SH-SY5Y (cell line): ENCODE measurements around the gene PPT2.

ENCODE experiments used
- GATA2 ChIP-seq: IDR thresholded peaks from 2 replicates; pipeline ENCODE4 v1.6.1; 2011; ENCODE audit warnings: mild to moderate bottlenecking, low read depth, low read length
- GATA3 ChIP-seq: IDR thresholded peaks from 2 replicates; pipeline ENCODE4 v1.6.1; 2011; ENCODE audit warnings: low read depth, mild to moderate bottlenecking, low read length, moderate library complexity

The PPT2 gene

GRCh38 chr6:32174416-32174815, 20.5 kb downstream of the PPT2 start:
- TF ChIP-seq GATA2 (no peak), GATA3 (no peak)

GRCh38 chr6:32175322-32175710, 21.4 kb downstream of the PPT2 start:
- TF ChIP-seq GATA2 (no peak), GATA3 (no peak)

GRCh38 chr6:32175711-32176475, 22.0 kb downstream of the PPT2 start, which contains the start of gene AGPAT1:
Gene AGPAT1 (minus strand): TSS chr6:32176084. CDS start chr6:32171496, 4,588 bp downstream.
- TF ChIP-seq GATA3: no peak
- TF ChIP-seq GATA2: no peak; the same call in 1 of the 2 replicates

GRCh38 chr6:32176476-32177182, 22.7 kb downstream of the PPT2 start:
- TF ChIP-seq GATA2: no peak
- TF ChIP-seq GATA3: no peak

- TF ChIP-seq GATA2 (no peak), GATA3 (no peak)
These were observed 23.3 kb downstream of the PPT2 start for GRCh38 chr6:32177183-32177787.

GRCh38 chr6:32177788-32178546, 24.0 kb downstream of the PPT2 start, which contains the start of gene RNF5:
Gene RNF5 (plus strand): TSS chr6:32178405. CDS start chr6:32178512, 107 bp downstream.
- TF ChIP-seq GATA2 (no peak), GATA3 (no peak)

- TF ChIP-seq GATA2 (no peak), GATA3 (no peak)
These were observed 24.9 kb downstream of the PPT2 start for GRCh38 chr6:32178547-32179440.

GRCh38 chr6:32179766-32180405, 25.9 kb downstream of the PPT2 start:
- TF ChIP-seq GATA3: no peak
- TF ChIP-seq GATA2: no peak

GRCh38 chr6:32181148-32181702, 27.3 kb downstream of the PPT2 start:
- TF ChIP-seq GATA2: no peak
- no peak for TF ChIP-seq GATA3

GRCh38 chr6:32181915-32182529, 28.1 kb downstream of the PPT2 start:
- no peak for TF ChIP-seq GATA3
- no peak for TF ChIP-seq GATA2

GRCh38 chr6:32182555-32182981, 28.6 kb downstream of the PPT2 start:
- TF ChIP-seq GATA3 (no peak), GATA2 (no peak)

- no peak for TF ChIP-seq GATA3
- TF ChIP-seq GATA2: no peak
These were observed 29.1 kb downstream of the PPT2 start for GRCh38 chr6:32183030-32183429.
